ENCODE results near the gene DTX2.
"Not testable (repeated sequence)": the region's sequence is repeated elsewhere in the genome, so short reads cannot be mapped to it uniquely, and the experiment has no call there.

DNA sequence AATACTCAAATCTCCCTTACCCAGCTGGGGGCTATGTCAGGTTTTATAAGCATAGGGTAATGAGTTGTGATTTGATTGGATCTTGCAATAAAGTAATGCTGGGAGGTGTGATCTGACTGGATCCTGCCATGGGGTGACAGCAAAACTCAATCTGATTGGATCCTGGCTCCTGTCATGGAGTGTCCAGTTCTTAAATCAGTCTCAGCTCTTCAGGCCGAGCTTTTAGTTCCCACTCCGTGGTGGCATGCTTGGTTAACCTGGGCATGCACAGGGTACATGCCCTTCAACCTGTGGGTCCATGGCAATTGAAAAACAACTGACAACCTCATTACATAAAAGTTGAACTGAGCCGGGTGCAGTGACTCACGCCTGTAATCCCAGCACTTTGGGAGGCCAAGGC, 64.7 kb downstream of the DTX2 start:
- TF ChIP-seq, protein P1, sequence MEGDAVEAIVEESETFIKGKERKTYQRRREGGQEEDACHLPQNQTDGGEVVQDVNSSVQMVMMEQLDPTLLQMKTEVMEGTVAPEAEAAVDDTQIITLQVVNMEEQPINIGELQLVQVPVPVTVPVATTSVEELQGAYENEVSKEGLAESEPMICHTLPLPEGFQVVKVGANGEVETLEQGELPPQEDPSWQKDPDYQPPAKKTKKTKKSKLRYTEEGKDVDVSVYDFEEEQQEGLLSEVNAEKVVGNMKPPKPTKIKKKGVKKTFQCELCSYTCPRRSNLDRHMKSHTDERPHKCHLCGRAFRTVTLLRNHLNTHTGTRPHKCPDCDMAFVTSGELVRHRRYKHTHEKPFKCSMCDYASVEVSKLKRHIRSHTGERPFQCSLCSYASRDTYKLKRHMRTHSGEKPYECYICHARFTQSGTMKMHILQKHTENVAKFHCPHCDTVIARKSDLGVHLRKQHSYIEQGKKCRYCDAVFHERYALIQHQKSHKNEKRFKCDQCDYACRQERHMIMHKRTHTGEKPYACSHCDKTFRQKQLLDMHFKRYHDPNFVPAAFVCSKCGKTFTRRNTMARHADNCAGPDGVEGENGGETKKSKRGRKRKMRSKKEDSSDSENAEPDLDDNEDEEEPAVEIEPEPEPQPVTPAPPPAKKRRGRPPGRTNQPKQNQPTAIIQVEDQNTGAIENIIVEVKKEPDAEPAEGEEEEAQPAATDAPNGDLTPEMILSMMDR (conservative IDR thresholded peaks at IDR 0.05): not testable (repeated sequence)
- not testable (repeated sequence) for TF ChIP-seq EZH2 (IDR thresholded peaks at IDR 0.05; ENCODE audit: low read depth)

Data from PC-9 (cell line).